ENCODE measurements around the gene TNFRSF25. TPM values are rescaled to one million over a fixed set of nuclear protein-coding genes. Genes with fewer than 3 reads are reported as not detected.

Gene TNFRSF25
- total and polyA plus RNA-seq, 9 of the 15 experiments (the other 6 are each of a cell fraction or from before 2014, with no cell fraction given): 0.24 to 0.49 TPM; not detected in 7

- DNase-seq (ENCODE audit: extremely low read depth in 1 of 4, low spot score in 3 of 4): peak; percentile 74 to 82 (median 79)
- peak overlapping the region; percentile 8 to 66; a peak in 3 of 4 replicates for H3K9ac ChIP-seq (ENCODE audit: insufficient read depth in 1 of 2, low read depth in 2 of 2, low read length in 2 of 2)
- H3K4me3 ChIP-seq: peak overlapping the region; percentile 40
- peak overlapping the region; percentile 80 for H2AFZ ChIP-seq (ENCODE audit: low read depth, low read length)
- H3K9me1 ChIP-seq (ENCODE audit: control insufficient read depth, insufficient read depth, low read length): peaks cover 4% of the 10 kb centered on the region
- no peaks in the 10 kb centered on the region for H3K36me3 ChIP-seq (ENCODE audit: control insufficient read depth, insufficient read depth, low read length)
- peaks cover 14 to 68% of the 10 kb centered on the region in 2 experiments; a peak in 4 of 5 replicates for H3K27me3 ChIP-seq (ENCODE audit: control insufficient read depth in 2 of 2, insufficient read depth in 2 of 2, low read length in 2 of 2)
- H3K79me2 ChIP-seq (ENCODE audit: control insufficient read depth, insufficient read depth, low read length): no peaks in the 10 kb centered on the region
- BruUV-seq (replicated peaks): no TSS peak
- peaks cover 31% of the 10 kb centered on the region for H4K20me1 ChIP-seq (replicated peaks; ENCODE audit: control insufficient read depth, insufficient read depth, low read length)
- POLR2A ChIA-PET: interaction anchor here (0.6 to 2.0 kb wide), 7 partner anchors 9 to 220 kb away, joined by 3 to 8 read pairs (median 4); no protein-coding TSS in a partner anchor
- 8% methylated on average over 63 of the region's 70 CpGs for WGBS (ENCODE audit: insufficient coverage, low coverage, missing lambda C conversion rate)
- peak; percentile 83 for ATAC-seq
- H3K4me2 ChIP-seq (ENCODE audit: insufficient read depth, low read length): peak overlapping the region; percentile 79
- no peak for FAIRE-seq
- no peak overlapping the region for H3K27ac ChIP-seq (ENCODE audit: extremely low read depth, low read depth, low read length)
- peaks cover 4 to 40% of the 10 kb centered on the region in 2 experiments; a peak in 2 of 5 replicates for H3K4me1 ChIP-seq (replicated peaks in 1 of 2; ENCODE audit: control insufficient read depth in 2 of 2, insufficient read depth in 2 of 2, low read length in 2 of 2)
- no peaks in the 10 kb centered on the region for H3K9me3 ChIP-seq (replicated peaks; ENCODE audit: control insufficient read depth, insufficient read depth, low read depth, low read length)
- in situ Hi-C loops (cut with MboI) (loop anchor here (10.0 to 25.0 kb wide), 2 partner anchors 144 to 722 kb away; no protein-coding TSS in a partner anchor), intact Hi-C loops (cut with micrococcal nuclease) (no loop called here)
- CTCF ChIA-PET (ENCODE audit: low intra/inter-chr PET ratio): interaction anchor here (0.6 to 2.1 kb wide), 3 partner anchors 64 to 244 kb away, joined by 4 to 14 read pairs (median 4); partner anchors contain the start of gene NOL9
- TF ChIP-seq, protein P1, sequence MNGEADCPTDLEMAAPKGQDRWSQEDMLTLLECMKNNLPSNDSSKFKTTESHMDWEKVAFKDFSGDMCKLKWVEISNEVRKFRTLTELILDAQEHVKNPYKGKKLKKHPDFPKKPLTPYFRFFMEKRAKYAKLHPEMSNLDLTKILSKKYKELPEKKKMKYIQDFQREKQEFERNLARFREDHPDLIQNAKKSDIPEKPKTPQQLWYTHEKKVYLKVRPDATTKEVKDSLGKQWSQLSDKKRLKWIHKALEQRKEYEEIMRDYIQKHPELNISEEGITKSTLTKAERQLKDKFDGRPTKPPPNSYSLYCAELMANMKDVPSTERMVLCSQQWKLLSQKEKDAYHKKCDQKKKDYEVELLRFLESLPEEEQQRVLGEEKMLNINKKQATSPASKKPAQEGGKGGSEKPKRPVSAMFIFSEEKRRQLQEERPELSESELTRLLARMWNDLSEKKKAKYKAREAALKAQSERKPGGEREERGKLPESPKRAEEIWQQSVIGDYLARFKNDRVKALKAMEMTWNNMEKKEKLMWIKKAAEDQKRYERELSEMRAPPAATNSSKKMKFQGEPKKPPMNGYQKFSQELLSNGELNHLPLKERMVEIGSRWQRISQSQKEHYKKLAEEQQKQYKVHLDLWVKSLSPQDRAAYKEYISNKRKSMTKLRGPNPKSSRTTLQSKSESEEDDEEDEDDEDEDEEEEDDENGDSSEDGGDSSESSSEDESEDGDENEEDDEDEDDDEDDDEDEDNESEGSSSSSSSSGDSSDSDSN (IDR thresholded peaks at IDR 0.05; ENCODE audit: borderline replicate concordance in 1 of 2, low read depth in 2 of 2, low read length in 2 of 2): peak in 1 of 2 experiments; percentile 74; a peak in 1 of 4 replicates
- peak; percentile 55 for TF ChIP-seq HNRNPLL (IDR thresholded peaks at IDR 0.05; ENCODE audit: low read depth, low read length, poor library complexity, severe bottlenecking)
- TF ChIP-seq RBM14 (IDR thresholded peaks at IDR 0.05; ENCODE audit: borderline replicate concordance, insufficient read depth, low read depth, low read length): 0 out of 2 replicates have a peak, but pooled peaks have one; percentile 34
- TF ChIP-seq MAFK (IDR thresholded peaks at IDR 0.05; ENCODE audit: low read length): peak; percentile 76
- peak; percentile 35 for TF ChIP-seq KDM5B (IDR thresholded peaks at IDR 0.05; ENCODE audit: insufficient replicate concordance, low read depth, low read length)
- TF ChIP-seq RCOR1 (IDR thresholded peaks at IDR 0.05; ENCODE audit: borderline replicate concordance in 1 of 2, low read depth in 2 of 2, low read length in 2 of 2): 0 out of 4 replicates have a peak, but pooled peaks of 1 of the 2 experiments have one; percentile 11
- TF ChIP-seq CREM (IDR thresholded peaks at IDR 0.05; ENCODE audit: low read depth): peak; percentile 27; the same call in 1 of the 2 replicates
- TF ChIP-seq SAFB (IDR thresholded peaks at IDR 0.05; ENCODE audit: borderline replicate concordance, low read depth, low read length): 0 out of 2 replicates have a peak, but pooled peaks have one; percentile 8
- TF ChIP-seq THRAP3 (IDR thresholded peaks at IDR 0.05; ENCODE audit: borderline replicate concordance): no peak
- TF ChIP-seq NUFIP1 (IDR thresholded peaks at IDR 0.05; ENCODE audit: partially characterized antibody): no peak
- TF ChIP-seq ZNF384 (IDR thresholded peaks at IDR 0.05; ENCODE audit: low read depth, low read length): no peak
- TF ChIP-seq, protein P2, sequence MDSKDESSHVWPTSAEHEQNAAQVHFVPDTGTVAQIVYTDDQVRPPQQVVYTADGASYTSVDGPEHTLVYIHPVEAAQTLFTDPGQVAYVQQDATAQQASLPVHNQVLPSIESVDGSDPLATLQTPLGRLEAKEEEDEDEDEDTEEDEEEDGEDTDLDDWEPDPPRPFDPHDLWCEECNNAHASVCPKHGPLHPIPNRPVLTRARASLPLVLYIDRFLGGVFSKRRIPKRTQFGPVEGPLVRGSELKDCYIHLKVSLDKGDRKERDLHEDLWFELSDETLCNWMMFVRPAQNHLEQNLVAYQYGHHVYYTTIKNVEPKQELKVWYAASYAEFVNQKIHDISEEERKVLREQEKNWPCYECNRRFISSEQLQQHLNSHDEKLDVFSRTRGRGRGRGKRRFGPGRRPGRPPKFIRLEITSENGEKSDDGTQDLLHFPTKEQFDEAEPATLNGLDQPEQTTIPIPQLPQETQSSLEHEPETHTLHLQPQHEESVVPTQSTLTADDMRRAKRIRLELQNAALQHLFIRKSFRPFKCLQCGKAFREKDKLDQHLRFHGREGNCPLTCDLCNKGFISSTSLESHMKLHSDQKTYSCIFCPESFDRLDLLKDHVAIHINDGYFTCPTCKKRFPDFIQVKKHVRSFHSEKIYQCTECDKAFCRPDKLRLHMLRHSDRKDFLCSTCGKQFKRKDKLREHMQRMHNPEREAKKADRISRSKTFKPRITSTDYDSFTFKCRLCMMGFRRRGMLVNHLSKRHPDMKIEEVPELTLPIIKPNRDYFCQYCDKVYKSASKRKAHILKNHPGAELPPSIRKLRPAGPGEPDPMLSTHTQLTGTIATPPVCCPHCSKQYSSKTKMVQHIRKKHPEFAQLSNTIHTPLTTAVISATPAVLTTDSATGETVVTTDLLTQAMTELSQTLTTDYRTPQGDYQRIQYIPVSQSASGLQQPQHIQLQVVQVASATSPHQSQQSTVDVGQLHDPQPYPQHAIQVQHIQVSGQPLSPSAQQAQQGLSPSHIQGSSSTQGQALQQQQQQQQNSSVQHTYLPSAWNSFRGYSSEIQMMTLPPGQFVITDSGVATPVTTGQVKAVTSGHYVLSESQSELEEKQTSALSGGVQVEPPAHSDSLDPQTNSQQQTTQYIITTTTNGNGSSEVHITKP (IDR thresholded peaks at IDR 0.05; ENCODE audit: partially characterized antibody): peak; percentile 99
- no peak for TF ChIP-seq CHD2 (IDR thresholded peaks at IDR 0.05; ENCODE audit: low read depth, low read length)
Observed at GRCh38 chr1:6490181-6491080, 24.5 kb upstream of the TNFRSF25 start.
